A549 (cell line): ENCODE measurements around the gene XPO1. TPM values are rescaled to one million over a fixed set of nuclear protein-coding genes. Genes with fewer than 3 reads are reported as not detected.
"Not testable (repeated sequence)": the region's sequence is repeated elsewhere in the genome, so short reads cannot be mapped to it uniquely, and the experiment has no call there.

Experiments used
- ATAC-seq, 2 experiments: fragments of 200-7000 bp in 1 of 2; fragments of >200 bp in 1 of 2; cut with Nextera tagmentation in 1 of 2; cut with Tn5 transposase in 1 of 2; 3 replicates each; pipeline versions ENCODE4 v1.8.0 to v1.9.1; 2018 to 2020; ENCODE audit warnings: mild to moderate bottlenecking in 1 of 2, moderate library complexity in 1 of 2
- CTCF ChIA-PET: fragments of 300-600 bp; sonication (Branson Sonifier 250); formaldehyde crosslinking; extraction: SDS; loops from one replicate; lab custom pipeline; 2021; ENCODE audit warnings: antibody characterized with exemption, inconsistent platforms; lab: Yijun Ruan, JAX
- POLR2A ChIA-PET: fragments of 350-600 bp; formaldehyde crosslinking; extraction: SDS; loops from one replicate; lab custom pipeline; 2021; ENCODE audit warnings: antibody characterized with exemption, inconsistent platforms; lab: Yijun Ruan, JAX
- DNase-seq, 2 experiments: peaks; one replicate each; pipeline versions ENCODE4 v3.0.0 to v3.0.0-alpha.2; 2011 to 2016; ENCODE audit warnings: low read depth in 1 of 2, low spot score in 1 of 2
- FAIRE-seq: peaks from 2 replicates; lab custom pipeline; 2011; peaks lifted over from hg19 to GRCh38; lab: Jason Lieb, UNC
- H3K27ac ChIP-seq, 2 experiments: fragments of >200 bp; sonication (Bioruptor Twin); formaldehyde crosslinking; 3 replicates each; pipeline ENCODE4 v1.5.1; 2016 to 2017
- H3K4me1 ChIP-seq: fragments of >200 bp; sonication (Bioruptor Twin); formaldehyde crosslinking; 3 replicates; pipeline ENCODE4 v1.6.1; 2016
- H3K4me2 ChIP-seq: fragments of >200 bp; sonication (Bioruptor Twin); formaldehyde crosslinking; 3 replicates; pipeline ENCODE4 v1.6.1; 2016
- H3K4me3 ChIP-seq: fragments of >200 bp; sonication (Bioruptor Twin); formaldehyde crosslinking; 3 replicates; pipeline ENCODE4 v1.5.1; 2016
- H3K9me3 ChIP-seq: fragments of >200 bp; sonication (Bioruptor Twin); formaldehyde crosslinking; 3 replicates; pipeline ENCODE4 v1.6.1; 2016
- CEBPB ChIP-seq, 2 experiments: fragments of >200 bp in 1 of 2; sonication (Bioruptor Twin) in 1 of 2; formaldehyde crosslinking in 1 of 2; IDR thresholded peaks; 2 replicates each; pipeline ENCODE4 v1.6.1; 2012 to 2016
- EHF ChIP-seq: fragments of 250-450 bp; sonication (Bioruptor Pico); IDR thresholded peaks from 2 replicates; pipeline ENCODE4 v1.5.0; 2020; ENCODE audit warnings: mild to moderate bottlenecking
- EP300 ChIP-seq, 2 experiments: fragments of >200 bp; sonication (Bioruptor Twin); formaldehyde crosslinking; IDR thresholded peaks; 2 replicates in 1 of 2; 3 replicates in 1 of 2; pipeline ENCODE4 v1.6.1; 2016 to 2017
- GATA3 ChIP-seq: IDR thresholded peaks from 2 replicates; pipeline ENCODE4 v1.6.1; 2012; ENCODE audit warnings: borderline replicate concordance
- HOXA7 ChIP-seq: fragments of 250-450 bp; sonication (Bioruptor Pico); IDR thresholded peaks from 2 replicates; pipeline ENCODE4 v1.5.0; 2020; ENCODE audit warnings: mild to moderate bottlenecking, moderate library complexity
- JUN ChIP-seq, 2 experiments: fragments of >200 bp; sonication (Bioruptor Twin); formaldehyde crosslinking; IDR thresholded peaks; 2 replicates in 1 of 2; 3 replicates in 1 of 2; pipeline ENCODE4 v1.6.1; 2016 to 2017
- JUNB ChIP-seq: fragments of >200 bp; sonication (Bioruptor Twin); formaldehyde crosslinking; IDR thresholded peaks from 2 replicates; pipeline ENCODE4 v1.6.1; 2016
- KDM1A ChIP-seq: fragments of 200-600 bp; sonication (generic); IDR thresholded peaks from 2 replicates; pipeline ENCODE4 v1.6.1; 2016; ENCODE audit warnings: low read depth, mild to moderate bottlenecking
- POLR2AphosphoS2 ChIP-seq: conservative IDR thresholded peaks from 2 replicates; pipeline ENCODE4 v1.6.1; 2012; ENCODE audit warnings: low read length, improper control_type of control experiment, inconsistent platforms
- RFX5 ChIP-seq: fragments of 450-650 bp; IDR thresholded peaks from 2 replicates; pipeline ENCODE4 v1.7.1; 2014; ENCODE audit warnings: antibody characterized with exemption, mild to moderate bottlenecking, moderate library complexity
- TP53 ChIP-seq: fragments of 250-450 bp; sonication (Bioruptor Pico); IDR thresholded peaks from 2 replicates; pipeline ENCODE4 v1.5.0; 2021; ENCODE audit warnings: mild to moderate bottlenecking, moderate library complexity
- ZC3H11A ChIP-seq: fragments of 450-650 bp; IDR thresholded peaks from 2 replicates; pipeline ENCODE4 v1.6.1; 2014; ENCODE audit warnings: antibody characterized with exemption, mild to moderate bottlenecking
- ZNF302 ChIP-seq: fragments of 250-450 bp; sonication (Bioruptor Pico); IDR thresholded peaks from 2 replicates; pipeline ENCODE4 v1.9.0; 2021; ENCODE audit warnings: inconsistent platforms, mild to moderate bottlenecking, moderate library complexity
- ZSCAN20 ChIP-seq: fragments of 250-450 bp; sonication (Bioruptor Pico); IDR thresholded peaks from 2 replicates; pipeline ENCODE4 v1.8.0; 2022; ENCODE audit warnings: mild to moderate bottlenecking, moderate library complexity
- WGBS: methylation state at CpG from one replicate; pipeline ENCODE4 v1.1.6; 2017; ENCODE audit errors: missing lambda C conversion rate; 5-methylcytosine and 5-hydroxymethylcytosine counted together
- polyA plus RNA-seq, 4 experiments: library from polyadenylated mRNA; depleted of rRNA in 3 of 4; stranded (reverse); fragments of >200 nt; fragmentation: RNase III in 1 of 4; extraction: RNeasy Plus Mini Kit Qiagen cat#74134 plus additional on column Dnase treatment in 1 of 4; gene quantifications; 2 replicates in 3 of 4; 3 replicates in 1 of 4; pipeline ENCODE4 v1.2.3, GENCODE V29; 2011 to 2017
- TF ChIP-seq, protein P1 (sequence below): fragments of >200 bp; sonication (Bioruptor Twin); formaldehyde crosslinking; IDR thresholded peaks from 2 replicates; pipeline ENCODE4 v1.6.1; 2016

The XPO1 gene
- polyA plus RNA-seq, 2 of the 4 experiments (the other 2 are of a cell fraction): 152 to 216 TPM

- ATAC-seq (no peak), FAIRE-seq (no peak), DNase-seq (no peak)
- WGBS: 93% methylated on average over 6 of the region's 6 CpGs
- ChIA-PET CTCF (interaction anchor here (0.7 to 1.5 kb wide), 2 partner anchors 65 to 181 kb away, joined by 3 to 4 read pairs; no protein-coding TSS in a partner anchor), POLR2A (no interaction called here)
- no peaks in the 10 kb centered on the region for H3K4me1 ChIP-seq
- H3K4me3 ChIP-seq: no peak overlapping the region
- TF ChIP-seq CEBPB (IDR thresholded peaks at IDR 0.05): no peak
- TF ChIP-seq RFX5: no peak
- TF ChIP-seq ZSCAN20: no peak
- no peak for TF ChIP-seq KDM1A
- TF ChIP-seq EHF (CRISPR knock-in tag): no peak
- no peak for TF ChIP-seq GATA3
- TF ChIP-seq JUNB: no peak
- no peak overlapping the region for H3K4me2 ChIP-seq
- no peaks in the 10 kb centered on the region for H3K9me3 ChIP-seq
- no peak overlapping the region for H3K27ac ChIP-seq
These were observed 60.1 kb downstream of the XPO1 start for GRCh38 chr2:61478086-61478485.

GRCh38 chr2:61476929-61477589, 61.1 kb downstream of the XPO1 start:
- ChIA-PET POLR2A (interaction anchor here (0.6 to 1.0 kb wide), 2 partner anchors 29 to 491 kb away, joined by 3 to 11 read pairs; no protein-coding TSS in a partner anchor), CTCF (interaction anchor here (0.7 to 1.5 kb wide), 2 partner anchors 64 to 182 kb away, joined by 3 to 4 read pairs; no protein-coding TSS in a partner anchor)
- not testable (repeated sequence) for H3K9me3 ChIP-seq, H3K4me1 ChIP-seq, FAIRE-seq, H3K27ac ChIP-seq, DNase-seq, ATAC-seq, H3K4me3 ChIP-seq, H3K4me2 ChIP-seq
- 95% methylated on average over 12 of the region's 12 CpGs for WGBS
- peak in 1 of 2 experiments; percentile 35; a peak in 2 of 5 replicates for TF ChIP-seq JUN (IDR thresholded peaks at IDR 0.05)
- TF ChIP-seq POLR2AphosphoS2: 0 out of 2 replicates have a peak, but pooled peaks have one; percentile 63

DNA sequence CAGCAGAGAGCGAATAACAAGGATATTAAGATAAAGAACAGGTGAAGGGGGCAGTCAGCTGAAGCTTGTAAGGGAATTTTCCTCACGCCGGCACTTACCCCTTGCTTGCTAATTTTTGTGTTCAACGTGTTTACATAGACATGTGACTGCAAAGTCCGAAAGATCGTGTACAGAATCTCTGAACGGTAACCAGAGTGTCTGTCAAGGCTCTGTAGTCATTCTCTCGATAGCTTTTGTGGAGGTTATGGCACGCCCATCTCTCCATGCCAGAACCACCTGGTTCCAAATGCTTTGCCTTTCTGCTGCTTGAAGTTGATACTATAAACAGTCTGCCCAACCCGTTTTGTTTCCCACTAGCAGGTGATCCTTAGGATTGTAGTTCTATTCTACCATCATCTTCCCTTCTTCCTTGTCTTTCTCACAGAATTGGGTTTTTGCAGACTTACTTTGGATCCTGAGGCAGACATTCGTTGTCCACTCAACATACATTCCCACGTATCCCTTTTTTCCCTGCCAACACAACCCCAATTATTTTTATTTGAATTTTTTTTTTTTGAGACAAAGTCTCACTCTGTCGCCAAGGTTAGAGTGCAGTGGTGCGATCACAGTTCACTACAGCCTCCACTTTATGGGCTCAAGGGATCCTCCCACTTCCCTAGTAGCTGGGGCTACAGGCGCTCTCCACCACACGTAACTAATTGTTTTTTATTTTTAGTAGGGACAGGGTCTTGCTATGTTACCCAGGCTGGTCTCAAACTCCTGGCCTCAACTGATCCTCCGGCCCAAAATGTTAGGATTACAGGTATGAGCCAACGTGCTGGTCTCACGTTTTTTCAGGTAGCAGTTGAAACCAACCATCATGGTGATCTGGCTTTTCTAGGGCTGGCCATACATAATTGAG, 66.0 kb downstream of the XPO1 start:
- H3K4me2 ChIP-seq: peak overlapping the region; percentile 89
- TF ChIP-seq HOXA7 (no peak), ZC3H11A (0 out of 2 replicates have a peak, but pooled peaks have one; percentile 2), EP300 (IDR thresholded peaks at IDR 0.05) (no peak), ZNF302 (no peak), TP53 (CRISPR knock-in tag) (0 out of 2 replicates have a peak, but pooled peaks have one; percentile 10), RFX5 (0 out of 2 replicates have a peak, but pooled peaks have one; percentile 10), ZSCAN20 (no peak), KDM1A (no peak)
- TF ChIP-seq, protein P1, sequence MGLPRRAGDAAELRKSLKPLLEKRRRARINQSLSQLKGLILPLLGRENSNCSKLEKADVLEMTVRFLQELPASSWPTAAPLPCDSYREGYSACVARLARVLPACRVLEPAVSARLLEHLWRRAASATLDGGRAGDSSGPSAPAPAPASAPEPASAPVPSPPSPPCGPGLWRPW: no peak
- TF ChIP-seq, all 56 proteins: peak for 3
- 40% methylated on average over 19 of the region's 19 CpGs for WGBS
- Histone ChIP-seq H3K4me1 (peaks cover 25% of the 10 kb centered on the region; the same call in 2 of the 3 replicates), H3K9me3 (no peaks in the 10 kb centered on the region), H3K27ac (peak overlapping the region; percentile 93 to 96), H3K4me3 (peak overlapping the region; percentile 72)
- ChIA-PET POLR2A (interaction anchor here (0.6 to 1.0 kb wide), 3 partner anchors 12 to 440 kb away, joined by 3 to 4 read pairs (median 3); partner anchors contain the start of gene XPO1), CTCF (interaction anchor here (0.6 to 1.8 kb wide), 3 partner anchors 45 to 197 kb away, joined by 3 read pairs; no protein-coding TSS in a partner anchor)
- peak in 1 of 2 experiments; percentile 39 for DNase-seq
- peak in 1 of 2 experiments; percentile 7; a peak in 2 of 6 replicates for ATAC-seq
- no peak for FAIRE-seq
